ENCODE measurements around the gene MINDY4.

Gene MINDY4

GRCh38 chr7:30761214-30762156 is 9.7 kb upstream of the MINDY4 start:
- Histone ChIP-seq H2AFZ (ENCODE audit: low read depth, low read length, severe bottlenecking) (no peak overlapping the region), H3K9ac (ENCODE audit: low read length) (no peak overlapping the region), H3K27me3 (ENCODE audit: low read length) (no peaks in the 10 kb centered on the region), H3K79me2 (ENCODE audit: insufficient read depth, low read length) (no peaks in the 10 kb centered on the region), H3K4me2 (ENCODE audit: low read depth, low read length, poor library complexity, severe bottlenecking) (no peak overlapping the region), H3K27ac (ENCODE audit: low read depth, low read length) (no peak overlapping the region), H3F3A (ENCODE audit: insufficient read depth) (no peaks in the 10 kb centered on the region), H3K36me3 (ENCODE audit: low read length) (no peaks in the 10 kb centered on the region), H3K4me3 (ENCODE audit: insufficient read depth, low read length, poor library complexity, severe bottlenecking) (no peak overlapping the region), H3K9me3 (ENCODE audit: insufficient read depth, low read length) (no peaks in the 10 kb centered on the region), H4K20me1 (ENCODE audit: low read depth, low read length) (no peaks in the 10 kb centered on the region), H3K9me2 (replicated peaks; ENCODE audit: insufficient read depth, low read length) (no peaks in the 10 kb centered on the region)
- TF ChIP-seq EZH2phosphoT487 (conservative IDR thresholded peaks at IDR 0.05; ENCODE audit: low read length) (no peak), CTCF (IDR thresholded peaks at IDR 0.05; ENCODE audit: insufficient read depth, low read length, poor library complexity, severe bottlenecking) (no peak)

- Histone ChIP-seq H3F3A (ENCODE audit: insufficient read depth) (no peaks in the 10 kb centered on the region), H2AFZ (ENCODE audit: low read depth, low read length, severe bottlenecking) (no peak overlapping the region), H3K79me2 (ENCODE audit: insufficient read depth, low read length) (no peaks in the 10 kb centered on the region), H3K27ac (ENCODE audit: low read depth, low read length) (no peak overlapping the region), H3K9ac (ENCODE audit: low read length) (no peak overlapping the region), H3K9me3 (ENCODE audit: insufficient read depth, low read length) (no peaks in the 10 kb centered on the region), H3K4me3 (ENCODE audit: insufficient read depth, low read length, poor library complexity, severe bottlenecking) (no peak overlapping the region), H4K20me1 (ENCODE audit: low read depth, low read length) (no peaks in the 10 kb centered on the region), H3K9me2 (replicated peaks; ENCODE audit: insufficient read depth, low read length) (no peaks in the 10 kb centered on the region), H3K4me2 (ENCODE audit: low read depth, low read length, poor library complexity, severe bottlenecking) (no peak overlapping the region), H3K27me3 (ENCODE audit: low read length) (no peaks in the 10 kb centered on the region), H3K36me3 (ENCODE audit: low read length) (no peaks in the 10 kb centered on the region)
- TF ChIP-seq CTCF (IDR thresholded peaks at IDR 0.05; ENCODE audit: insufficient read depth, low read length, poor library complexity, severe bottlenecking) (no peak), EZH2phosphoT487 (conservative IDR thresholded peaks at IDR 0.05; ENCODE audit: low read length) (no peak)
These were observed 6.9 kb upstream of the MINDY4 start for GRCh38 chr7:30764030-30764975.

- Histone ChIP-seq H3K27ac (ENCODE audit: low read depth, low read length) (no peak overlapping the region), H3K36me3 (ENCODE audit: low read length) (no peaks in the 10 kb centered on the region)
- TF ChIP-seq EZH2phosphoT487 (conservative IDR thresholded peaks at IDR 0.05; ENCODE audit: low read length) (no peak), CTCF (IDR thresholded peaks at IDR 0.05; ENCODE audit: insufficient read depth, low read length, poor library complexity, severe bottlenecking) (no peak)
These were observed 5.8 kb upstream of the MINDY4 start for GRCh38 chr7:30765408-30765807.

More at GRCh38 chr7:30765408-30765807, 5.8 kb upstream of the MINDY4 start:
- Histone ChIP-seq H3K27me3 (ENCODE audit: low read length) (no peaks in the 10 kb centered on the region), H2AFZ (ENCODE audit: low read depth, low read length, severe bottlenecking) (no peak overlapping the region), H3K9ac (ENCODE audit: low read length) (no peak overlapping the region), H3K9me3 (ENCODE audit: insufficient read depth, low read length) (no peaks in the 10 kb centered on the region), H3F3A (ENCODE audit: insufficient read depth) (no peaks in the 10 kb centered on the region), H3K4me2 (ENCODE audit: low read depth, low read length, poor library complexity, severe bottlenecking) (no peak overlapping the region), H3K79me2 (ENCODE audit: insufficient read depth, low read length) (no peaks in the 10 kb centered on the region), H3K9me2 (replicated peaks; ENCODE audit: insufficient read depth, low read length) (no peaks in the 10 kb centered on the region), H4K20me1 (ENCODE audit: low read depth, low read length) (no peaks in the 10 kb centered on the region), H3K4me3 (ENCODE audit: insufficient read depth, low read length, poor library complexity, severe bottlenecking) (no peak overlapping the region)

Measured in SU-DHL-6 (cell line).